Heart left ventricle (tissue), 16 donors: ENCODE data around the gene ALDH3A1. TPM values are rescaled to one million over a fixed set of nuclear protein-coding genes. Genes with fewer than 3 reads are reported as not detected.

Source experiments
- ATAC-seq, 4 donors: fragments of 200-7000 bp; cut with Tn5 transposase; one replicate each; pipeline ENCODE4 v1.9.1; 2020 to 2022; ENCODE audit warnings: moderate library complexity in 4 of 4, mild to moderate bottlenecking in 3 of 4, moderate number of reproducible peaks in 1 of 4
- DNase-seq, 5 donors: peaks; one replicate each; pipeline ENCODE4 v3.0.0-alpha.2; 2020
- H3K27ac ChIP-seq, 12 donors: fragments of 200-600 bp; sonication (generic) in 4 of 12; one replicate each; pipeline versions ENCODE4 v1.5.0 to v1.8.0; 2016 to 2022; ENCODE audit warnings: mild to moderate bottlenecking in 2 of 12
- H3K27me3 ChIP-seq, 9 donors: fragments of 200-600 bp; sonication (generic) in 2 of 9; one replicate each; pipeline versions ENCODE4 v1.5.1 to v1.8.0; 2016 to 2022; ENCODE audit warnings: mild to moderate bottlenecking in 3 of 9
- H3K36me3 ChIP-seq, 9 donors: fragments of 200-600 bp; sonication (generic) in 2 of 9; one replicate each; pipeline versions ENCODE4 v1.5.0 to v1.8.0; 2018 to 2022; ENCODE audit warnings: mild to moderate bottlenecking in 2 of 9
- H3K4me1 ChIP-seq, 12 donors: fragments of 200-600 bp; sonication (generic) in 4 of 12; one replicate each; pipeline versions ENCODE4 v1.5.0 to v1.8.0; 2016 to 2022; ENCODE audit warnings: mild to moderate bottlenecking in 3 of 12
- H3K4me3 ChIP-seq, 12 donors: fragments of 200-600 bp; sonication (generic) in 4 of 12; one replicate each; pipeline versions ENCODE4 v1.5.0 to v1.8.0; 2017 to 2022; ENCODE audit warnings: mild to moderate bottlenecking in 9 of 12, moderate library complexity in 4 of 12
- H3K9me3 ChIP-seq, 12 donors: fragments of 200-600 bp; sonication (generic) in 4 of 12; one replicate each; pipeline versions ENCODE4 v1.5.0 to v1.8.0; 2016 to 2022; ENCODE audit warnings: mild to moderate bottlenecking in 1 of 12
- POLR2A ChIP-seq, 2 donors: fragments of 450-650 bp; IDR thresholded peaks; one replicate each; pipeline ENCODE4 v1.6.1; 2017; ENCODE audit warnings: antibody characterized with exemption in 2 of 2, mild to moderate bottlenecking in 2 of 2, moderate library complexity in 2 of 2
- WGBS, 4 donors: extraction: QIAGEN DNeasy Blood & Tissue Kit in 2 of 4; methylation state at CpG; one replicate each; pipeline versions ENCODE4 v1.1.5 to v1.1.7; 2013 to 2018; 5-methylcytosine and 5-hydroxymethylcytosine counted together
- intact Hi-C, 10 donors: fragments of 100-400 bp; cut with DNase I; formaldehyde crosslinking; loops; one replicate each; pipeline versions ENCODE4 v1.11.1 to v1.14.2; 2022
- polyA plus RNA-seq, 2 donors: library from polyadenylated mRNA; stranded (reverse); fragments of 200-250 nt; gene quantifications; one replicate each; pipeline ENCODE4 v1.2.3, GENCODE V29; 2013
- total RNA-seq, 9 donors: library from RNA; depleted of rRNA in 2 of 9; stranded (reverse); fragments of >200 nt in 2 of 9; fragmentation: NEBNext Ultra II Directional in 3 of 9; extraction: Animal tissue kit (Norgen Biotek cat#: 25700) in 3 of 9; gene quantifications; one replicate each; pipeline versions ENCODE4 v1.1.0 to v1.2.4, GENCODE V29; 2016 to 2023
- TF ChIP-seq, protein P1 (sequence below), 12 donors: fragments of 200-600 bp; sonication (generic) in 4 of 12; IDR thresholded peaks; one replicate each; pipeline versions ENCODE4 v1.5.0 to v1.8.0; 2018 to 2022; ENCODE audit warnings: antibody characterized with exemption in 12 of 12, mild to moderate bottlenecking in 5 of 12
- donor health status: ischemic (EF 13 %, LVEDD 7.1; RV severe dilation, severe dysfunction).
- donor health status: healthy with polysubstance abuse.
- donor health status: DM: no; HTN: yes; CAD: no.
- donor health status: DM: no; HTN: no; CAD: no.
- donor health status: ischemic (EF 25% LVEDD 6.9; RV normal size, moderate dysfunction).
- donor health status: ischemic (EF 25% LVEDD 5.7; RV mildly dilated, moderate dysfunction).
- donor health status: healthy.
- donor health status: DM: yes; HTN: yes; CAD: no.
- donor health status: ischemic (EF 35%, LVEDD 5.7; RV mildly dilated, moderate dysfunction).
- donor health status: nonischemic (EF 11% LVEDD 7.7; RV severe dilation, severe dysfunction).
- donor health status: DM: yes; HTN: yes; CAD: no.
- donor health status: PGD.
- donor health status: ischemic (EF 29% LVEDD 5.4; RV normal size, mild dysfunction).
- donor health status: nonischemic (EF 23%, LVEDD 6.1; RV moderate dilation, normal function).

ALDH3A1 gene
- total and polyA plus RNA-seq, 11 donors, result 0.04 to 1.1 (median 0.31) TPM; not detected in 6

- WGBS, 4 donors, result 89 to 100% (median 97%) methylated on average over 1 of the region's 1 CpG
- TF ChIP-seq, protein P1, sequence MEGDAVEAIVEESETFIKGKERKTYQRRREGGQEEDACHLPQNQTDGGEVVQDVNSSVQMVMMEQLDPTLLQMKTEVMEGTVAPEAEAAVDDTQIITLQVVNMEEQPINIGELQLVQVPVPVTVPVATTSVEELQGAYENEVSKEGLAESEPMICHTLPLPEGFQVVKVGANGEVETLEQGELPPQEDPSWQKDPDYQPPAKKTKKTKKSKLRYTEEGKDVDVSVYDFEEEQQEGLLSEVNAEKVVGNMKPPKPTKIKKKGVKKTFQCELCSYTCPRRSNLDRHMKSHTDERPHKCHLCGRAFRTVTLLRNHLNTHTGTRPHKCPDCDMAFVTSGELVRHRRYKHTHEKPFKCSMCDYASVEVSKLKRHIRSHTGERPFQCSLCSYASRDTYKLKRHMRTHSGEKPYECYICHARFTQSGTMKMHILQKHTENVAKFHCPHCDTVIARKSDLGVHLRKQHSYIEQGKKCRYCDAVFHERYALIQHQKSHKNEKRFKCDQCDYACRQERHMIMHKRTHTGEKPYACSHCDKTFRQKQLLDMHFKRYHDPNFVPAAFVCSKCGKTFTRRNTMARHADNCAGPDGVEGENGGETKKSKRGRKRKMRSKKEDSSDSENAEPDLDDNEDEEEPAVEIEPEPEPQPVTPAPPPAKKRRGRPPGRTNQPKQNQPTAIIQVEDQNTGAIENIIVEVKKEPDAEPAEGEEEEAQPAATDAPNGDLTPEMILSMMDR (IDR thresholded peaks at IDR 0.05), result no peak
- TF ChIP-seq POLR2A (IDR thresholded peaks at IDR 0.05), result no peak
- peak overlapping the region in 1 of 12 donors; percentile 54 for H3K4me3 ChIP-seq
- DNase-seq (no peak), ATAC-seq (no peak)
- H3K27ac ChIP-seq, result peak overlapping the region in 3 of 12 donors; percentile 39 to 86 (median 58)
- intact Hi-C loops, result loop anchor here in 1 of 10 donors (10.0 kb wide), 1 partner anchor 59 kb away; no protein-coding TSS in a partner anchor
- H3K4me1 ChIP-seq, result peaks cover 0 to 49% (median 27%) of the 10 kb centered on the region in 12 donors
- no peaks in the 10 kb centered on the region for H3K36me3 ChIP-seq
- no peaks in the 10 kb centered on the region for H3K9me3 ChIP-seq
- H3K27me3 ChIP-seq, result no peaks in the 10 kb centered on the region
Measured at GRCh38 chr17:19723964-19724363, 24.1 kb downstream of the ALDH3A1 start.

DNA sequence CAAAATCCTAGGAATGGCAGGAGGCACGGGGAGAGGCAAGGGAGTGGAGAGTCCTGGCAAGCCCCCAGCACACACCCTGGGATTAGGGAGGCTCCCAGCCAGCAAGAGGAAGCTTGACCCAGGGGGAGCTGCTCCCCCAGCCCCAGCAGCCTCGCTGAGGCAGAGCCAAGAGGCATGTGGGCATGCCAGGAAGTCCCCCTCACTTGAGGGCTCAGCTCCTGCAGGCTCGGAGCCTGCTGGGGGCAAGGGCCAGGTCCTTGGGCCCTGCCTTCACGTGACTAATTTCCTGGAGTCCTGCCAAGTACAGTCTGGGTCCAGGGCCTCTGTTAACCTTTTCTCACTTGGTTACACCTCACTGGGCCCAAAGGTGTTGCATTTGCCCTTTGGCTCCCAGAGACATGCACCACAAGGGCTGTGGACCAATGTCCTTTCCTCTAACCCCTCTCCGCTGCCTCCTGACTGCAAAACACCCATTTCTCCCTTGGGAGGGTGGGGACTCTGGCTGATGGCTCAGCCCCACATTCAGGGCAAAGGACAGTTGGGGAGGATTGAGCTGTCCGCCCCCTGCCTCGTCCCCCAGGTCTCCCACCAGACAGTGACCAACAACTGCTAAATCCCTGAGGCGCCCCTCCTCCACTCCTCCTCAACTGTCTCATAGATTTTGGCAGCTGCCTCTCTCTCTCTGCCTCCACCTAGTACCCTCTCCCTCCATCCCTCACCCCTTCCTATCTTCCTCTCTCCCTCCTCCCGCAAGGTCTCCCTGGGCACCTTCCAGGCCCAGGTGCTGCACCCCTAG, 27.3 kb downstream of the ALDH3A1 start:
- no peaks in the 10 kb centered on the region for H3K27me3 ChIP-seq
- intact Hi-C loops, result loop anchor here in 1 of 10 donors (10.0 kb wide), 1 partner anchor 56 kb away; no protein-coding TSS in a partner anchor
- no peak overlapping the region for H3K27ac ChIP-seq
- H3K4me1 ChIP-seq, result peaks cover 0 to 28% (median 2%) of the 10 kb centered on the region in 12 donors
- H3K36me3 ChIP-seq, result no peaks in the 10 kb centered on the region
- TF ChIP-seq, protein P1 (IDR thresholded peaks at IDR 0.05), result no peak
- no peak for TF ChIP-seq POLR2A (IDR thresholded peaks at IDR 0.05)
- DNase-seq (peak in 1 of 5 donors; percentile 56), ATAC-seq (no peak)
- WGBS, 4 donors, result 52 to 60% (median 54%) methylated on average over 8 to 9 of the region's 9 CpGs
- H3K9me3 ChIP-seq, result no peaks in the 10 kb centered on the region
- H3K4me3 ChIP-seq, result no peak overlapping the region

DNA sequence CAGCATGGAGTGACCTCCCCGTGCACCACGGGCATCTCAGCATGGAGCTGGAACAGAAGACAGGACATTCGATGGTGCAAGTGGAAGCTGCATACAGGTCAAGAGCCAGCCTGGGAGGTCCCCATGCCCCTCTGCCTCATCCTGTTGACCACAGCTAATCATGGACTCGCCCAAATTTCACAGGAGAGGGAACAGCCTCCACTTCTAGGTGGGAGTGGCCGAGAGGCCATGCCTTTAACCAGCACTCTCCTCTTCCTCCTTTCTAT, 28.0 kb downstream of the ALDH3A1 start:
- DNase-seq (no peak), ATAC-seq (no peak)
- TF ChIP-seq, protein P1 (IDR thresholded peaks at IDR 0.05), result no peak
- TF ChIP-seq POLR2A (IDR thresholded peaks at IDR 0.05), result no peak
- Histone ChIP-seq H3K9me3 (no peaks in the 10 kb centered on the region), H3K4me1 (peaks cover 0 to 22% (median 2%) of the 10 kb centered on the region in 12 donors), H3K27ac (no peak overlapping the region), H3K27me3 (no peaks in the 10 kb centered on the region), H3K4me3 (no peak overlapping the region), H3K36me3 (no peaks in the 10 kb centered on the region)
- 70 to 84% (median 81%) methylated on average over 4 to 5 of the region's 5 CpGs for WGBS, 4 donors
- intact Hi-C loops, result loop anchor here in 1 of 10 donors (10.0 kb wide), 1 partner anchor 55 kb away; no protein-coding TSS in a partner anchor

GRCh38 chr17:19719355-19720209, 28.5 kb downstream of the ALDH3A1 start:
- 89 to 94% (median 93%) methylated on average over 19 to 23 of the region's 23 CpGs for WGBS, 4 donors
- TF ChIP-seq, protein P1 (IDR thresholded peaks at IDR 0.05), result no peak
- no peak for TF ChIP-seq POLR2A (IDR thresholded peaks at IDR 0.05)
- H3K27me3 ChIP-seq, result no peaks in the 10 kb centered on the region
- no peak overlapping the region for H3K4me3 ChIP-seq
- ATAC-seq, result no peak
- intact Hi-C loops, result loop anchor here in 1 of 10 donors (10.0 kb wide), 1 partner anchor 55 kb away; no protein-coding TSS in a partner anchor
- peak in 1 of 5 donors; percentile 51 for DNase-seq
- H3K4me1 ChIP-seq, result peaks cover 0 to 22% (median 2%) of the 10 kb centered on the region in 12 donors
- H3K9me3 ChIP-seq, result no peaks in the 10 kb centered on the region
- H3K36me3 ChIP-seq, result no peaks in the 10 kb centered on the region
- H3K27ac ChIP-seq, result no peak overlapping the region
